Right forelimb (tissue), 1 donor: ENCODE data around the gene NOP58.
"Not testable (repeated sequence)": the region's sequence is repeated elsewhere in the genome, so short reads cannot be mapped to it uniquely, and the experiment has no call there.

Source experiments
- DNase-seq: peaks from one replicate; pipeline ENCODE4 v3.0.0-alpha.2; 2018

The NOP58 gene, protein sequence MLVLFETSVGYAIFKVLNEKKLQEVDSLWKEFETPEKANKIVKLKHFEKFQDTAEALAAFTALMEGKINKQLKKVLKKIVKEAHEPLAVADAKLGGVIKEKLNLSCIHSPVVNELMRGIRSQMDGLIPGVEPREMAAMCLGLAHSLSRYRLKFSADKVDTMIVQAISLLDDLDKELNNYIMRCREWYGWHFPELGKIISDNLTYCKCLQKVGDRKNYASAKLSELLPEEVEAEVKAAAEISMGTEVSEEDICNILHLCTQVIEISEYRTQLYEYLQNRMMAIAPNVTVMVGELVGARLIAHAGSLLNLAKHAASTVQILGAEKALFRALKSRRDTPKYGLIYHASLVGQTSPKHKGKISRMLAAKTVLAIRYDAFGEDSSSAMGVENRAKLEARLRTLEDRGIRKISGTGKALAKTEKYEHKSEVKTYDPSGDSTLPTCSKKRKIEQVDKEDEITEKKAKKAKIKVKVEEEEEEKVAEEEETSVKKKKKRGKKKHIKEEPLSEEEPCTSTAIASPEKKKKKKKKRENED

DNA sequence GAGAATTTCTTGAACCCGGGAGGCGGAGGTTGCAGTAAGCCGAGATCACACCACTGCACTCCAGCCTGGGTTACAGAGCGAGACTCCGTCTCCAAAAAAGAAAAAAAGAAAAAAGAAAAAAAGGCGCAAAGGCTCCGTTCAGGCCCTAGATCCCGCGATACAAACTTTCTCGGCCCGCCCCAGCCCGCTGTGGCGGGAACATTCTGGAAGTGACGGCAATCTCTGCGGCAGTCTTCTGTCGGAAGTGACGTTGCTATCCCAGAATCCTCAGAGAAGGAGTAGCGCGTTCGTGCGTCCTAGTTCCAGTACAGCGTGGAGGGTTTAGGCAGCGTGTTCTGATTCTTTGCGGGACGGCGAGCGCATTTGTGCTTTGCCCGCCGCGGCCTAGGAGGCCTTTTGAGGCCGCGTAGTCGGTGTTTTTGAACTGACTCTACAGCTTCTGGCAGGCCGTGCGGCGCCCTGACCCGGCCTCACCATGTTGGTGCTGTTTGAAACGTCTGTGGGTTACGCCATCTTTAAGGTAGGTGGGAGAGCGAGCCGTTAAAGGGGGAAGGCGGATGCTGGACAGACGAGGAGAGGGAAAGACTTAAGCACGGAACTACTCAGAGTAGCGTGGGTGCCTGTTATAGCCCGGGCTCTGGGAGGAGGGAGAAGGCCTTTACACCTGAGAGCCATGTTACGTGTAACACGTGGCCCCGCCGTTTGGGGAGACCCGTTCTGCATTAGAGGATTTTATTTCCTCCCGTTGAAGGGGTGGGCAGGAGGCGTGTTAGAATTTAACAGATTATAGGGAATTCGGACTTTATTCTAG lies at the start of gene NOP58:
NOP58 (plus strand) TSS at position 297 of the 811 bp plus-strand sequence; CDS start at position 476, 179 bp downstream.
- peak; percentile 95 for DNase-seq

DNA sequence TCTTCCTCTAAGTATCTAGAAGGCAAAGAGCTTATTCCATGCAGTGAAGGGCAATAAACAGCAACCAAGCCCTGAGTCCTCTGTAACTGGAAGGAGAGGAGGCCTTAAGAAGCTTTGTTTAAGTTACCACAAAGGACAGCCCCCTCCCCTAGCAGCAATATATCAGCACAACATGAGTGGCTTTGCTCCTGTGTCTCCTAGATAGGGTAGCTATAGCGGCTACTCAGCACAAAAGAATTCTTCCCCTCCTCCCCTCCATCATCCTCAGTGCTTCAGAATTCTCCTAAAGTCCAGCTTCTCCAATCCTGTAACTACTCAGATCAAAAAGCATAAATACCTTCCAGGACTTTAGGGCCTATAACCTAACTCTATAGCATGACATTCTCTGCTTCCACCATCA lies 43.7 kb upstream of the NOP58 start:
- DNase-seq: no peak

DNA sequence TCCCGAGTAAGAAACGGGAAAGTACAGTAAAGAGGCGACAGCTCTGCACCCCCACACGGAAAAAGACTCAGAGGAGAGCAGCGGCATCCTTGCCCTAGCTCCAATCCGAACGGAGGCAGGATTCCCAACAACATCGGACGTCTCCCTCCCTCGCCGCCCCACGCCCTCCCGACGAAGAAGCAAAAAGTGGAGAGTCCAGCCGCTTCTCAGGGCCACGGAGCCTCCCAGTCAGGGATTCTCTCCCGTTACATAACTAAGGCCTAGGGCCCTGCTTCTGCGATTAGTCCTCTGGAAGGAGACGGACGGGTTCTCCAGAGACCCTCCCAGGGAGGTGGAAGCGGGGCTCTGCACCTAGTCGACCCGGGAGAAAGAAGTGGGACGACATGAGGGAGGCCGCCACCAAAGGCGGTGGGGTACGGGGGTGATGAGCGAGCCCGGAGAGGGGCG lies 27.8 kb upstream of the NOP58 start:
- peak; percentile 65 for DNase-seq

DNA sequence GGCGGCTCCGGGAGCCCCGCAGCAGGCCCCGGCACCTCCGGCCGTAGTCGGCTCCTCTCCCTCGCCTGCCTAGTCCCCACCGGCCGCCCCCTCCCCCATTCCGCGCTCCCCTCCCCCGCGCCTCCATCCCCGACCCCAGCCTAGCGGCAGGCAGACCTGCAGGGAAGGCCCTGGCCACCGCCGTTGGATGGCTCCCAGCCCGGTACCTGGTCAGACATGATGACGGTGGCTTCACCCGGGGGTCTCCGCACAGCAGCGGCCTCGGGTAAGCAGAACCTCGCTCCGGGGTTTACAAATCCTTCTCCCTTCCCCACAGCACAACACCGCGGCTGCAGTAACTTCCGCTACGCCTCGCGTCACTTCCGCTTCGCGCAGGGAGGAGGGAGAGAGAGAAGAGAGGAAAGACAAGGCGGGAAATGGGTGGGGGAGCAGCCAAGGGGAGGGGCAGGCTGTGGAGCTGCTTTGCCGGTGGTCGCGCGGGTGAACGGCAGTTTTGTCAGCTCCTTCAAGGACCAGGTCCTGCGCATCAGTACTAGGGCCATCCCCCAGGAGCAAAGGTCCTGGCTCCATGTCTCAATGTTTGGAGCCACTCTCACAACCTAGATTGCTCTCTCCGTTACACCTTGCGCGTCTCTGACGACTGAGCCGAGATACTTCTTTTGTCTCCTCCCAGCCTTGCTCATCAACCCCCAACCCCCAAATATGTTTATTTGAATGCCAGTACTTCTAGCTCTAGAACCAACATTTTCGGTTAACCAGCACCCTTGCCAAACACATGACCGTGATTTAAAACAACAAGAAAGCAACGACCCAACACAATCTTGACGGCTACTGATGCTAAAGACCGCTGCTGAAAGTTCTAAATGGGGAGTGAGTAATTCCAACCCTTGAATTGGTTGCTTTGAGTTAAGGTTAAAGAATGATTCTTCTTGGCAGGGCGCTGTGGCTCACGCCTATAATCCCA lies 27.0 kb upstream of the NOP58 start, which contains the start of gene SUMO1:
SUMO1 (minus strand) TSS at position 364 of the 964 bp plus-strand sequence; CDS start at position 218, 146 bp downstream.
- DNase-seq: peak; percentile 95

DNA sequence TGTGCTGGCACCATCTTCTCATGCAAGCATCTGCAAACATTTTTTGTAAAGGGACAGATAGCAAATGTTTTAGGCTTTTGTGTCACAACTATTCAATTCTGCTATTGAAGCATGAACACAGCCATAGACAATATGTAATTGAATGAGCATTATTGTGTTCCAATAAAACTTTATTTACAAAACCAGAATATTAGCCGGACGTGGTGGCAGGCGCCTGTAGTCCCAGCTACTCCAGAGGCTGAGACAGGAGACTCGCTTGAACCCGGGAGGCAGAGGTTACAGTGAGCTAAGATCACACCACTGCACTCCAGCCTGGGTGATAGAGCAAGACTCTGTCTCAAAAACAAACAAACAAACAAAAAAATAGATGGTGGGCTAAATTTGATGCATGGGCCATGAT lies 17.9 kb upstream of the NOP58 start:
- not testable (repeated sequence) for DNase-seq

DNA sequence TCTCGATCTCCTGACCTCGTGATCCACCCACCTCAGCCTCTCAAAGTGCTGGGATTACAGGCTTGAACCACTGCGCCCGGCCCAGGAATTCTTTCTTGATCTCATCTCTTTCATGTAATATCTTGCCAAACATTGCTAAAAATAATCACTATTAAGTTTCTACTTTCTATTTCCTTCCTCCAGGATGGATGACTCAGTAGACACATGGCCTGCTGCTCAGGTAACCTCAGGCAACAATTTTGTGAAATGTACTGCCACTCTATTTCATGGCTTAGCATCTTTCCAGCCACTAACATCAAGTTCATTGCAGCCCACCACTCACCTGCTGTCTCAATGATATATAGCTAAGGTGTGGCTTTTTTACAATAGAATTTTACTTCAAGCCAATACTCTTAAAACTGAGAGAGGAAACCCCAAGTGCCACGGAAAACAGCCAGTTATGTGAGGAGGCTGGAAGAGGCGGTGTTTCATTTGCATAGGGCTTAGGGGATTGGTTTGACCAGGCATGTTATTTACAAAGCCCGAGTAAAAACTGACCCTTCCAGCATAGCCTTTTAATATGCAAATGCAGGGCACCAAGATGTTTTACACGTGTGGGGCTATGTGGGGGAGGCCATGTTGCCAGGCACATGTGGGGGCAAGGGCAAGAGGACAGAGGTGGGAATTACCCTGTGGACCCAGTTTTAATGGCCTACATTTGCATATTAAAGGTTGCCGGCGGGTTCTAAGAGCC lies 15.9 kb upstream of the NOP58 start:
- DNase-seq: no peak

DNA sequence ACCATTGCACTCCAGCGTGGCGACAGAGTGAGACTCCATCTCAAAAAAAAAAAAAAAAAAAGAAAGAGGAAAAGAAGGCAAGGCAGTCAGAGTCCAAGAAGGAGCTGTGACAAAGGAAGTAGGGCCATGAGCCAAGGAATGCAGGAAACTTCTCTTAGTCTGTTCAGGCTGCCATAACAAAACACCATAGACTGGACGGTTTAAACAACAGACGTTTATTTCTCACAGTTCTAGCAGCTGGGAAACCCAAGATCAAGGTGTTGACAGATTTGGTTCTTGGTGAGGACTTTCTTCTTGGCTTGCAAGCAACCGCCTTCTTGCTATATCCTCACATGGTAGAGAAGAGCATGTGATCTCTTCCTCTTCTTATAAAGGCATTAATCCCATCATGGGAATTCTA lies 14.1 kb upstream of the NOP58 start:
- no peak for DNase-seq

DNA sequence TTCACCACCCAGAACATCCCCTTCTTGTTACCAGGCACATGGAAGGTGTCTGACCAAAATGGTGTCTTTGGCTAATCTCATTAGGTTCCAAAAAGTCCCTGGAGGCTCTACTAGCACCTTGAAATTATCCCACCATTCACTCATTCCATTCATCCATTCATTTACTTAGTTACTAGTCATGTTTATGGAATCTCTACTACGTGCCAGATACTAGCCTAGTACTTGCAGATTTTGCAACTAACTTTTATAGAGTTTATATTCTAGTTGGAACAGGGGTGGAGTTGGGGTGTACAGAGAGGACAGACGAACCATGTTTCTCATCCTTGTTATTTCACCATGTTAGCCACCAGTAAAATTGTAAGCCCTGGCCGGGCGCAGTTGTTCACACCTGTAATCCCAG lies 4.0 kb upstream of the NOP58 start:
- DNase-seq: no peak

DNA sequence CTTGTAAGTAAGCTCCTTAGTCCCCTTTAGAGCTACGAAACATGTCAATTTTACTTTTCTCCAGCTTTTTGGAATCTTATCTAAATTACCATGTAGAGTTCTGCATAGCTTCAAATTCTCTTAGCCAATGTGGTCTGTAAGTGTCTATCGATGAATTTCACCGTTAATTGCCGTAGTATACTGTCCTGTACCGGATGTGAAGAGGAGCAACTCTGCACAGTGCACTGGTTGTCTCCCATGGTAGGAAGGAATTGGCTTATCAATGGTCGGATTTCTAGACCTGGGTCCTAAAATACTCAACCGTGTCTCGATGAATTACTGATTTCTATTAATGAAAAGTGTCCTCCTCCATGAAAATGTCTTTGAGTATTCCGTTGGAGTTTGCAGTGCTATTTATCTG lies 1.9 kb downstream of the NOP58 start:
- no peak for DNase-seq

DNA sequence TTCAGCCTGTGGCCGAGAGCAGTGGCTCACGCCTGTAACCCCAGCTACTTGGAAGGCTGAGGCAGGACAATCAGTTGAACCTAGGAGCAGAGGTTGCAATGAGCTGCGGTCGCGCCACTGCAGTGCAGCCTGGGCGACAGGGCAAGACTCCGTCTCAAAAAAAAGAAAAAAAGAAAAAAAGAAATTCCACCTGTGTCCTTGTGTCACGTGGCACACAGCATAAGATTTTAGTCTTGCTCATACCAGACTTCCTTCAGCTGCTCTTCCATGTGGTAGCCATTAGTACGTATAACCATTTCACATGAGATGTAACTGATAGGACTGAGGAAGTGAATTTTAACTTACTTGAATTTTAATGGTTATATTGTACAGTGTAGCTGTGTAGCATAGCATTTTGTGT lies 4.0 kb downstream of the NOP58 start:
- DNase-seq: no peak

DNA sequence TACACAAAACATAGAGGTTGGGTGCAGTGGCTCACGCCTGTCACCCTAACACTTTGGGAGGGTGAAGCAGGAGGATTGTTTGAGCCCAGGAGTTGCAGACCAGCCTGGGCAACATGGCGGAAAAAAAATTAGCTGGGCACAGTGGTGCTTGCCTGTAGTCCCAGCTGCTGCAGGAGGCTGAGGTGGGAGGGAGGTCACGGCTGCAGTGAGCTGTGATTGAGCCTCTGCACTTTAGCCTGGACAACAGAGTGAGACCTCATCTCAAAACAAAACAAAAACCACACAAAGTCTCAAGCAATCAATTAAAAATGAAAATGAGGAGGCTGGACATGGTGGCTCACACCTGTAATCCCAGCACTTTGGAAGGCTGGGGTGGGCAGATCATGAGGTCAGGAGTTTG lies 4.9 kb downstream of the NOP58 start:
- DNase-seq: no peak

DNA sequence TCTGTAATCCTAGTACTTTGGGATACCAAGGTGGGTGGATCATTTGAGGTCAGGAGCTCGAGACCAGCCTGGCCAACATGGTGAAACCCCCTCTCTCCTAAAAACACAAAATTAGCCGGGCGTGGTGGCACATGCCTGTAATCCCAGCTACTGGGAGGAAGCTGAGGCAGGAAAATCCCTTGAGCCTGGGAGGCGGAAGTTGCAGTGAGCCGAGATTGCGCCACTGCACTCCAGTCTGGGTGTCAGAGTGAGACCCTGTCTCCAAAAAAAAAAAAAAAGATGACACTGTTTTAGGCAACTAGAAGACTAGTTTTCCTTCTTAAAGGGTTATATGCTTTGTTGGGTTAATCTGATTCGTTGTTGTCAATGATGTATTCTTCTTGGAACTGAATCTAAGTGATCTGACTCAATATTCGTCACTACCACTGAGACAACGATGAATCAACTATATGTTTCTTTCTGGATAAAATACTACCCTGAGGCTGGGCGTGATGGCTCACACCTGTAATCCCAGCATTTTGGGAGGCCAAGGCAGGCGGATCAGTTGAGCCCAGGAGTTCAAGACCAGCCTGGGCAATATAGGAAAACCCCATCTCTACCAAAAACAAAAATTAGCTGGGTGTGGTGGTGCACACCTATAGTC lies 10.6 kb downstream of the NOP58 start:
- not testable (repeated sequence) for DNase-seq

DNA sequence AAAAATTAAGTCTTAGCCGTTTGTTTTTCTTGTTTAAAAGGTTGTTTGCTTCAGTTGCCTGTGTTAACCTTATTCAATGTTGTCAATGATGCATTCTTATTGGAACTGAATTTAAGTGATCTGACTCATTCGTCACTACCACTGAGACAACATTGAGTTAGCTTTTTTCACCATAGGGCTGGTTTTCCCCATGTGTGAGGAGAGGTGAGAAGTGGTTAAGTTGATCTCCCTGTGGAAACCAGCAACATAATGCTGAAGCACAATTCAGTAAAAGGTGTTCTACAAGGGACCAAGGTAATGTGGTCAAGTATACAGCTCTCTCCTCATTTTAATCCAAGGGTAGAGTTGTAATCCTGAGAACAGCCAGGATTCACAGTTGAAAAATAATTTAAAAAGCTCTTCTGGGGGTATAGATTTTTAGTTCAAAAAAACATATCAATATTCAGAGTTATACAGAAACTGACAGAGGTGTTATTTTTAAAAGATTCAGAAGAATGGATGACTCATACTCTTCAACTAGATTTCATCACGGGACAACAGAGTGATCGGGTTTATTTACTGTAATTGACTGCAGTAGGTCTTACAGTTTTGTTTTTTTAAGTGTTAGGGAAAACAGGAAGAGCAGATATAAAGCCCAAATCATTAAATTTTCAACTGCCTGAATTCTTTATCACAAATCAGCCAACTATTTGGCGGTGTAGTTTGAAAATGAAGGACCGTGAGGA lies 12.6 kb downstream of the NOP58 start:
- DNase-seq: no peak

DNA sequence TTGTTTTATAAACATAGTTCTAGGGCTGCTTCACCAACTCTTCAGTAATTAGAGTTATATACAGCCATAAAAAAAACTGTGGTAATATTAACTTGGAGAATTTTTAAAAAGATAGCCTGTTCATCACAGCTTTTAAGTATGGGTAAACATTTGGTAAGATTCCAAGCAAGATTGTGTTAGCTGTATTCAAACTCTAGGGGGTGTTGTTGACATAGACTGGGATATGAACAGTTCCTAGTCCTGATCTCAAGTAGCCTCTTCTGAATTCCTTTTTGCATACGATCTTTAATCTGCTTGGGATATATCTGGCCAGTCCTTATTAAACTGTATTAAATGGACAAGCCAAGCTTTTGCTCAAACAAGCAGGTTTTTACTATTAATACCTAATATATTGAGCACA lies 13.4 kb downstream of the NOP58 start:
- DNase-seq: no peak

DNA sequence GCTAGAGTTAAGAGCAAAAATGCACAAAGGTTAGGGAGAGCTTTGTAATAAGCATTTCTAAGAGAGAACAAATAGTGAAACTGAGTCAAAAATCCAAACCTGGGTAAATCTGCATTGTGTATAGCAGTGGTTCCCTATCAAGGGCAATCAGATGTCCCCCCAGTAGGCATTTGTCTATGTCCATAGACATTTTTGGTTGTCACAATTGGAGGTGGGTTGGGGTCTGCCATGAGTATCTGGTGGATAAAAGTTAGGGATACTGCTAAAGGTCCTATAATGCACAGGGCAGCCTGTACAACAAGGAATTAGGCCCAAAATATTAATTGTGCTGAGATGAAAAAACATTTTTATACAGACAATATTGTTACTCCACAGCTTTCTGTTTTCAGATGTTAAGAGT lies 21.0 kb downstream of the NOP58 start:
- no peak for DNase-seq

DNA sequence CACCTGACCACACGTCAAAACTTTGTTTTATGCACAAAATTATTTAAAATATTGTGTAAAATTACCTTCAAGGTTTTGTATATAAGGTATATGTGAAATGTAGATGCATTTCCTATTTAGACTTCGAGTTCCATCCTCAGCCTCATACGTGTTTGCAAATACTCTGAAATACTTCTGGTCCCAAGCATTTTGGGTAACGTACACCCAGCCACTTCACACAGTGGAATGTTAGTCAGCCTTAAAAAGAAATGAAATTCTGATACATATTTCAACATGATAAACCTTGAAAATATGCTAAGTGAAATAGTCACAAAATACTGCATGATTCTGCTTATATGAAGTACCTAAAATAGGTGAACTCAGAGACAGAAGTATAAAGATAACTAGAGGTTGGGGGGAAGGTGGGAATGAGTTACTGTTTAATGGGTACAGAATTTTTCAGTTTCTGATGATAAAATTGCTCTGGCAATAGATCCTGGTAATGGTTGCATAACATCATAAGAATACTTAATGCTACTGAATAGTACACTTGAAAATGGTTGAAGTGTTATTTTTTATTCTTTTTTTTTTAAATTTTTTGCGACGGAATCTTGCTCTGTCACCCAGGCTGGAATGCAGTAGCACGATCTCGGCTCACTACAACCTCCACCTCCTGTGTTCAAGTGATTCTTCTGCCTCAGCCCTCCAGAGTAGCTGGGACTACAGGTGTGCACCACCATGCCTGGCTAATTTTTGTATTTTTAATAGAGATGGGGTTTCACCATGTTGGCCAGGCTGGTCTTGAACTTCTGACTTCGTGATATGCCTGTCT lies 24.0 kb downstream of the NOP58 start:
- DNase-seq: no peak

DNA sequence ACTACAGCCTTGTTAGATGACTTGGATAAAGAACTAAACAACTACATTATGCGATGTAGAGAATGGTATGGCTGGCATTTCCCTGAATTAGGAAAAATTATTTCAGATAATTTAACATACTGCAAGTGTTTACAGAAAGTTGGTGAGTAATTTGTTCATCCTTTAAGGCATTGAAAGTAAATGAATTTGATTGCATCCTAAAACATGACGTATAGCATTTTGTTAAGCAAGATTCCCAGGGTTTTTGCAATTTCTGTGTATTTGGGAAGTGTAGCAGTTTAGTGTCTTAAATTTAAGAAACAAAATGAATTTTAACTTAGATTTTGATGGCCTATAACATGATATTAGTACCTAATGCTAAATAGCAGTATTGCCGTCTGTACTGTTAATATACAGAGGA lies 24.8 kb downstream of the NOP58 start:
- DNase-seq: no peak

DNA sequence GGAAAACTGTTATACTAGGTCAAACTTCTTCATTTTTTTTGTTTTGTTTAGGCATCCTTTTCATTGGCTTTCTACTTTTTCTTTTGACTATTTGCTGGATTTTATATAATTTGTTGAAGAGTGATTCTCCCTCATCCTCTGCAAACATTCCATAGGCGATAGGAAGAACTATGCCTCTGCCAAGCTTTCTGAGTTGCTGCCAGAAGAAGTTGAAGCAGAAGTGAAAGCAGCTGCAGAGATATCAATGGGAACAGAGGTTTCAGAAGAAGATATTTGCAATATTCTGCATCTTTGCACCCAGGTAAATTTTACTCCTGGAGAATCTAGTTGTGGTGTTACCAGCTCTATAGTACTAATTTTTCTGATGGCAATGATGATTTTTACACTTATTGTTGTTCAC lies 25.4 kb downstream of the NOP58 start:
- DNase-seq: no peak

DNA sequence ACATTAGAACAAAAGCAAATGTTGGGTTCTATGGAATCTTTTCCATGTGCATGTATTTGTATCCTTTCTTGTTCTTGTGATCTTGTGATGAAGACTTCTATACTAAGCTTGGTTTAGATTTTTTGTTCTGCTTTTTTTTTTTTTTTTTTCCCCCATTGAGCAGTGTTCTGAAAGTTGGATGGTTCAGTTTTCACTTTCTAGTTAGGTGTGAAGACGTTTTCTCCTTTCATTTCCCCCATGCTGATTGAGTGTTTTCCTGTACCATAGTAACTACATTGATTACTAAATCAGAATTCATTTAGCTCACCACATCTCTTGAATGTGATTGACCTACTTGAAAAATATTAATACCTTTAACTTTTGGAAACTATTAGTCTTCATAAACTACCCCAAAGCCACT lies 34.1 kb downstream of the NOP58 start:
- DNase-seq: no peak

DNA sequence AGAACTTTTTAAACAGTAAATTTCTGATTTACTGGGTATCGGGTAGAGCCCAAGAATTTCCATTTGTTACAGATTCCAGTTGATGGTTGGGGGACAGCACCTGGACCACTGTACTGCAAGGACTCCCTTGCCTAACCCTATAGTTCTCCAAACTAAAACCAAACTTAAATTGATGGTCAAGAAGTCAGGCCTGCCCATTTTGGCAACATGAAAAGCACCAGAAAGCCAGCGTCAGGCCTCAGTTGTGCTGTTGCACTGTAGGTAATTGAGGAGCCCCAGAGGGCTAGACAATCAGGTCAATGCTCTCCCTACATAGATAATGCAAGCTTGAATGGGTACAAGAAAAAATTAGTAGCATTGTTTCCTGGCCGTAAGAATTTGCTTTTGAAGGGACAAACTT lies 40.5 kb downstream of the NOP58 start:
- no peak for DNase-seq
